Neural cell (in vitro differentiated cells): ENCODE results near the gene SLC12A9.

ENCODE experiments used
- EP300 ChIP-seq: fragments of 450-650 bp; conservative IDR thresholded peaks from 2 replicates; pipeline ENCODE4 v1.6.1; 2014; ENCODE audit warnings: antibody characterized with exemption, mild to moderate bottlenecking, moderate library complexity; ENCODE audit not compliant: poor library complexity, severe bottlenecking
- EZH2 ChIP-seq: fragments of 200-600, 300-800 bp; shearing (Covaris generic), sonication (generic); IDR thresholded peaks from 2 replicates; pipeline ENCODE4 v1.6.1; 2014; ENCODE audit warnings: antibody characterized with exemption, low read length, borderline replicate concordance, mild to moderate bottlenecking; ENCODE audit not compliant: insufficient read depth, poor library complexity, severe bottlenecking
- SMC3 ChIP-seq: fragments of 450-650 bp; conservative IDR thresholded peaks from 2 replicates; pipeline ENCODE4 v1.6.1; 2014; ENCODE audit warnings: antibody characterized with exemption, mild to moderate bottlenecking, moderate library complexity; ENCODE audit not compliant: poor library complexity
- TF ChIP-seq, protein P1 (sequence below): fragments of 450-650 bp; IDR thresholded peaks from 2 replicates; pipeline ENCODE4 v1.5.1; 2014; ENCODE audit warnings: antibody characterized with exemption, mild to moderate bottlenecking, moderate library complexity; ENCODE audit not compliant: poor library complexity, severe bottlenecking
- TF ChIP-seq, protein P2 (sequence below): IDR thresholded peaks from 2 replicates; pipeline ENCODE4 v1.6.1; 2012; ENCODE audit warnings: borderline replicate concordance

DNA sequence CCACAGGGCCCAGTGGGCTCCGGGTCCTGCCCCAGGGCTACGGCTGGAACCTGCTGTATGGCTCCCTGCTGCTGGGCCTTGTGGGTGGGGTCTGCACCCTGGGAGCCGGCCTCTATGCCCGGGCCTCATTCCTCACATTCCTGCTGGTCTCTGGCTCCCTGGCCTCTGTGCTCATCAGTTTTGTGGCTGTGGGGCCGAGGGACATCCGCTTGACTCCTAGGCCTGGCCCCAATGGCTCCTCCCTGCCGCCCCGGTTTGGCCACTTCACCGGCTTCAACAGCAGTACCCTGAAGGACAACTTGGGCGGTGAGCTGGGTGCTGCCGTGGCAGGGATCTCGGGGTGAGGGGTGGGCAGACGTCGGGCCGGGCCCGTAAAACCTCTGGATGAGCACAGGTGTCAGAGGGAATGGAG is 4.4 kb downstream of the SLC12A9 start:
- TF ChIP-seq, protein P1, sequence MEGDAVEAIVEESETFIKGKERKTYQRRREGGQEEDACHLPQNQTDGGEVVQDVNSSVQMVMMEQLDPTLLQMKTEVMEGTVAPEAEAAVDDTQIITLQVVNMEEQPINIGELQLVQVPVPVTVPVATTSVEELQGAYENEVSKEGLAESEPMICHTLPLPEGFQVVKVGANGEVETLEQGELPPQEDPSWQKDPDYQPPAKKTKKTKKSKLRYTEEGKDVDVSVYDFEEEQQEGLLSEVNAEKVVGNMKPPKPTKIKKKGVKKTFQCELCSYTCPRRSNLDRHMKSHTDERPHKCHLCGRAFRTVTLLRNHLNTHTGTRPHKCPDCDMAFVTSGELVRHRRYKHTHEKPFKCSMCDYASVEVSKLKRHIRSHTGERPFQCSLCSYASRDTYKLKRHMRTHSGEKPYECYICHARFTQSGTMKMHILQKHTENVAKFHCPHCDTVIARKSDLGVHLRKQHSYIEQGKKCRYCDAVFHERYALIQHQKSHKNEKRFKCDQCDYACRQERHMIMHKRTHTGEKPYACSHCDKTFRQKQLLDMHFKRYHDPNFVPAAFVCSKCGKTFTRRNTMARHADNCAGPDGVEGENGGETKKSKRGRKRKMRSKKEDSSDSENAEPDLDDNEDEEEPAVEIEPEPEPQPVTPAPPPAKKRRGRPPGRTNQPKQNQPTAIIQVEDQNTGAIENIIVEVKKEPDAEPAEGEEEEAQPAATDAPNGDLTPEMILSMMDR: no peak
- TF ChIP-seq, protein P2, sequence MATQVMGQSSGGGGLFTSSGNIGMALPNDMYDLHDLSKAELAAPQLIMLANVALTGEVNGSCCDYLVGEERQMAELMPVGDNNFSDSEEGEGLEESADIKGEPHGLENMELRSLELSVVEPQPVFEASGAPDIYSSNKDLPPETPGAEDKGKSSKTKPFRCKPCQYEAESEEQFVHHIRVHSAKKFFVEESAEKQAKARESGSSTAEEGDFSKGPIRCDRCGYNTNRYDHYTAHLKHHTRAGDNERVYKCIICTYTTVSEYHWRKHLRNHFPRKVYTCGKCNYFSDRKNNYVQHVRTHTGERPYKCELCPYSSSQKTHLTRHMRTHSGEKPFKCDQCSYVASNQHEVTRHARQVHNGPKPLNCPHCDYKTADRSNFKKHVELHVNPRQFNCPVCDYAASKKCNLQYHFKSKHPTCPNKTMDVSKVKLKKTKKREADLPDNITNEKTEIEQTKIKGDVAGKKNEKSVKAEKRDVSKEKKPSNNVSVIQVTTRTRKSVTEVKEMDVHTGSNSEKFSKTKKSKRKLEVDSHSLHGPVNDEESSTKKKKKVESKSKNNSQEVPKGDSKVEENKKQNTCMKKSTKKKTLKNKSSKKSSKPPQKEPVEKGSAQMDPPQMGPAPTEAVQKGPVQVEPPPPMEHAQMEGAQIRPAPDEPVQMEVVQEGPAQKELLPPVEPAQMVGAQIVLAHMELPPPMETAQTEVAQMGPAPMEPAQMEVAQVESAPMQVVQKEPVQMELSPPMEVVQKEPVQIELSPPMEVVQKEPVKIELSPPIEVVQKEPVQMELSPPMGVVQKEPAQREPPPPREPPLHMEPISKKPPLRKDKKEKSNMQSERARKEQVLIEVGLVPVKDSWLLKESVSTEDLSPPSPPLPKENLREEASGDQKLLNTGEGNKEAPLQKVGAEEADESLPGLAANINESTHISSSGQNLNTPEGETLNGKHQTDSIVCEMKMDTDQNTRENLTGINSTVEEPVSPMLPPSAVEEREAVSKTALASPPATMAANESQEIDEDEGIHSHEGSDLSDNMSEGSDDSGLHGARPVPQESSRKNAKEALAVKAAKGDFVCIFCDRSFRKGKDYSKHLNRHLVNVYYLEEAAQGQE: no peak
- TF ChIP-seq SMC3 (no peak), EZH2 (no peak), EP300 (no peak)
